NCI-H2227 treated with DMSO at 0.1 percent for 48 hours (cell line): ENCODE results near the gene FAIM2.

Source experiments
- DNase-seq: peaks from one replicate; lab custom pipeline; 2025; lab: John Stamatoyannopoulos, UW

The FAIM2 gene

GRCh38 chr12:49917788-49918173 is 14.1 kb upstream of the FAIM2 start:
- no peak for DNase-seq

GRCh38 chr12:49917166-49917787 is 13.6 kb upstream of the FAIM2 start:
- DNase-seq, result no peak

- no peak for DNase-seq
These were observed 12.6 kb upstream of the FAIM2 start for GRCh38 chr12:49916129-49916919.

- DNase-seq, result no peak
These were observed 8.9 kb upstream of the FAIM2 start for GRCh38 chr12:49912345-49913255.

GRCh38 chr12:49911213-49911605 is 7.5 kb upstream of the FAIM2 start:
- DNase-seq, result no peak

GRCh38 chr12:49910331-49911212 is 6.9 kb upstream of the FAIM2 start:
- DNase-seq, result no peak

GRCh38 chr12:49909826-49910225 is 6.1 kb upstream of the FAIM2 start:
- no peak for DNase-seq

- no peak for DNase-seq
These were observed 5.7 kb upstream of the FAIM2 start for GRCh38 chr12:49909356-49909755.

GRCh38 chr12:49907352-49907751 is 3.7 kb upstream of the FAIM2 start:
- no peak for DNase-seq

GRCh38 chr12:49905718-49906314 is 2.1 kb upstream of the FAIM2 start:
- DNase-seq, result no peak

- DNase-seq, result no peak
These were observed 901 bp upstream of the FAIM2 start for GRCh38 chr12:49904601-49905000.

- no peak for DNase-seq
These were observed 375 bp downstream of the FAIM2 start for GRCh38 chr12:49903351-49903699.

GRCh38 chr12:49902399-49903350 is 1.0 kb downstream of the FAIM2 start:
- DNase-seq, result peak; percentile 84

GRCh38 chr12:49901986-49902385 is 1.7 kb downstream of the FAIM2 start:
- no peak for DNase-seq

- DNase-seq, result no peak
These were observed 2.7 kb downstream of the FAIM2 start for GRCh38 chr12:49901026-49901425.

GRCh38 chr12:49900371-49900770 is 3.3 kb downstream of the FAIM2 start:
- DNase-seq, result no peak

GRCh38 chr12:49899921-49900320 is 3.8 kb downstream of the FAIM2 start:
- no peak for DNase-seq

GRCh38 chr12:49899286-49899843 is 4.3 kb downstream of the FAIM2 start:
- no peak for DNase-seq

- no peak for DNase-seq
These were observed 6.4 kb downstream of the FAIM2 start for GRCh38 chr12:49897276-49897675.

- no peak for DNase-seq
These were observed 7.9 kb downstream of the FAIM2 start for GRCh38 chr12:49895773-49896172.
